Inflammatory macrophage treated with lipopolysaccharide for 1 hour (primary cell): ENCODE measurements around the gene LENG1.

ENCODE experiments used
- DNase-seq, 2 donors: peaks; one replicate each; pipeline ENCODE4 v3.0.0-alpha.2; 2020 to 2022

The LENG1 gene

GRCh38 chr19:54162241-54162805, 2.8 kb upstream of the LENG1 start:
- DNase-seq, result peak; percentile 85 to 91

GRCh38 chr19:54160854-54161253, 1.3 kb upstream of the LENG1 start:
- DNase-seq, result no peak

- no peak for DNase-seq
These were observed 776 bp upstream of the LENG1 start for GRCh38 chr19:54160182-54160811.

- DNase-seq, result peak; percentile 40 to 52
These were observed 639 bp downstream of the LENG1 start for GRCh38 chr19:54158812-54159351.

DNA sequence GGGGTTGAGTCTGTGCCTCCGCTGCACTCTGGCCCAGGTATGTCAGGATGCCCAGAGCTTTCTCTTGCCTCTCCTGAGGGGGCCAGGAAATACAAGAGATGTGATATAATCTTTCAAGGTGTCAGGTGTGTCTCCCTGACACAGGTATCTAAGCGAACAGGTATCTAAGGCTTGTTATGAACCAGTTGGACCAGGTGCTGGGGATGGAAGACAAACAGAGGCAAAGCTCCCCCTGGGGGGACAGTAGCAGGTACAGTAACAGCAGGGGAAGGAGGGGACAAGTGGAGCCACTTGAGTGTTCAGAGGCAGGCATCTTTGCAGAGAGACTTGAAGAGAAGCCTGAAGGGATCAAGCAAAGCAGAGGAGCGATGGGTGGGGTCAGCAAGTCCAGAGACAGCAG, 2.6 kb downstream of the LENG1 start:
- no peak for DNase-seq

DNA sequence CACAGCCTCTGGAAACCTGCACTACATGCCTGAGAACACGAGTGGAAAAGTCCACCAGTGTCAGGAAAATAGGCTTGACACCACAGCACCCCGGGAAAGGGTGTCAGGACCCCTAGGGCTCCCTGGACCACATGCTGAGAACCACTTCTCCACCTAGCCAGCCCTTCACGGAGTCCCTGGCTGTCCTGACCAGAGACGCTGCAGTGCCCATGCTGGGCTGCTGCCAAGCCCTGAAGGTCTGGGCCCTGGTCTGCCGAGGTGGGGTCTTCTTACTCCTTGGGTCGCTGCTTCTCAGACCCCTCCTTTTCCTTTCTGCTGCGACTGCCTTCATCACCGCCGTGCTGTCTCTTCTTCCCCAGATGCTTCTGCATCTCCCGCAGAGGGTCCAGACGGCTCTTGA, 3.0 kb downstream of the LENG1 start:
- DNase-seq, result no peak

GRCh38 chr19:54155694-54156093, 3.8 kb downstream of the LENG1 start:
- no peak for DNase-seq

DNA sequence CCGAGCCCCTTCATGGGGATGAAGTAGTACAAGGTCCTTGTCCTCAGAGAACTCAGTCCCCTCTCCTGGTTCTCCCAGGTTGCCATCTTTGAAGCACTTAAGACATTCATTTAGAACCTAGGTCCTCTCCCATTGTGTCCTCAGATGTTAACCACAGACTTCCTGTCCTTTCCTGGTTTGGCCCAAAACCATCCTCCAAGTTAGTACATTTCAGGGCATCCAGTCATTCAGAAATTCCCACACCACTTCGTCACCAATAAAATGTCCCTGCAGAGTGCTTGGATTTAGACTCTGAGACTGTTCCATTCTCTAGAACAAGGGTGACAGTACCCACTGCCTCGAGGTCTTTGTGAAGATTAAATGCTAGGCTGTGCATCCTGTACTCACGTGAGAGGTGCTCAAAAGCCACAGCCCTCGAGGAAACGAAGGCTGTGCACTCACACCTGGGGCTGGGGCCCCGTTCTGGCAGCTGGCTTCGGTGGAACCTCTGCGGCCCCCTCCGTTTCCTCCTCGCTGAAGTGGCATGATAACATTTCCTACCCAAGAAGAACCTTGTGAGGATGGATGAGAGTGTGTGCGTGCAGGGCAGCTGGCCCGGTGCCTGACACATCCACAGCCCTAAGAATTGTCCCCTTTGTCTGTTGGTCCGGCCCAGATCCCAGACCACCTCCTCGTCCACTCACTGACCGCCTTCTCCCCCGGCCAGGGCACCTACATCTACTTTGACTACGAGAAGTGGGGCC, 4.7 kb downstream of the LENG1 start:
- DNase-seq, result no peak

DNA sequence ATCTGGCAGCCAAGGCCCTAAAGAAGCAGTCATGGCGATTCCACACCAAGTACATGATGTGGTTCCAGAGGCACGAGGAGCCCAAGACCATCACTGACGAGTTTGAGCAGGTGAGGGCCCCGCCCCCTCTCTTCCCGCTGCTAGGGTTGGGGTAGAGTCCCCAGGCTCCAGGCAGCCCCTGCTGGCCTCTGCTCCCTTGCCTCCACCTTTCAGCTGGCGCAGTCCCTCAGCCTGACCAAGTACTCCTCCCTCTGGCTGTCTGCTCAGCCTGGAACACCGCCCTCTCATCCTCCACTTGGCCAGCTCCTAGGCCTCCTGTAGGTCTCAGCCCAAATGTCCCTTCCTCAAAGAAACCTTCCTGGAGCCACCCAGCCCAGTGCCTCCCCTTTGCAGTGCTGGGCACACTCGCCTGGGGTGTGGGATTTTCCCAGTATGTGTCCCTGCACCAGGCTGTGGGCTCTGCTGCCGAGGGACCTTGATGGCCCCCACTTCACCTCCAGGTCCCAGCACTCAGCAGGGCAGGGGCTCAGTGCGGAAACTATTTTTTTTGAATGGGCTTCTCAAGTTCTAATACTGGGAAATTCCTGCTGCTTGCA, 5.7 kb downstream of the LENG1 start:
- no peak for DNase-seq

GRCh38 chr19:54152878-54153524, 6.5 kb downstream of the LENG1 start:
- no peak for DNase-seq

DNA sequence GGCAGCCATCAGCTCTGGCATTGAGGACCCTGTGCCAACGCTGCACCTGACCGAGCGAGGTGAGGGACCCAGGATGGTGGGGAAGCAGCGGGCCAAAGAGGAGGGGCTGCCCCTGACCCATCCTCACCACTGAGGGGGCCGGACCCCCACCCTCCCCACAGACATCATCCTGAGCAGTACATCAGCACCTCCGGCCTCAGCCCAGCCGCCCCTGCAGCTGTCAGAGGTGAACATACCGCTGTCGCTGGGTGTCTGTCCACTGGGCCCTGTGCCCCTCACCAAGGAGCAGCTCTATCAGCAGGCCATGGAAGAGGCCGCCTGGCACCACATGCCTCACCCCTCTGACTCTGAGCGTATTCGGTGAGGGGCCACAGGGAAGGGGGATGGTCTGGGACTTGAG, 7.3 kb downstream of the LENG1 start:
- DNase-seq, result no peak

DNA sequence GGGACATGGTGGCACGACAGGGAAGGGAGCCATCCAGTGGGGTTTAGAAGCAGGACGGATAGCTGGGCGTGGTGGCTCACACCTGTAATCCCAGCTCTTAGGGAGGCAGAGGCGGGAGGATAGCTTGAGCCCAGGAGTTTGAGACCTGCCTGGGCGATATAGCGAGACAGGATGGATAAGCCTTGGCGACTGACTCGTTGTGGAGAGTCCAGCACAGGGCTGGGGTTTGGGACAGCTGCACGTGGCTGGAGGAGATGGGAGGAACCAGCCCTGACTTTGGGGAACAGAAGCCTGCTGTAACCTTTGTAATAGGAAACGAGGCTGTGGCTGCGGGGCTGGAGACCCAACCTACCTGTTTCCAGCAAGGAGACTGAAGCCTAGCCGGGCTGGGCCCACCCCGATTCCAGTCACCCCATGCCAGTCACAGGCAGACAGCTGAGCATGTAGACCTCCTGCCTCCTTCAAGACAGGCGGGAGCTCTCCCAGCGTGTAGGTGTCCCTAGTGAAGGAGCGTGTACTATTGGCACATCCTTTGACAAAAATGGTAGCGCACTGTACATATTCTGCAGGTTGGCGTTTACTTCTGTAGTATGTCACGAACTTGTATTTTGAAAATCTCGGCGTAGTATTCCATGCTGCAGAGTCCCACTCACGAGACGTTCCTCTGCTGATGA, 8.0 kb downstream of the LENG1 start:
- no peak for DNase-seq

GRCh38 chr19:54149021-54149812, 10.3 kb downstream of the LENG1 start:
- no peak for DNase-seq

DNA sequence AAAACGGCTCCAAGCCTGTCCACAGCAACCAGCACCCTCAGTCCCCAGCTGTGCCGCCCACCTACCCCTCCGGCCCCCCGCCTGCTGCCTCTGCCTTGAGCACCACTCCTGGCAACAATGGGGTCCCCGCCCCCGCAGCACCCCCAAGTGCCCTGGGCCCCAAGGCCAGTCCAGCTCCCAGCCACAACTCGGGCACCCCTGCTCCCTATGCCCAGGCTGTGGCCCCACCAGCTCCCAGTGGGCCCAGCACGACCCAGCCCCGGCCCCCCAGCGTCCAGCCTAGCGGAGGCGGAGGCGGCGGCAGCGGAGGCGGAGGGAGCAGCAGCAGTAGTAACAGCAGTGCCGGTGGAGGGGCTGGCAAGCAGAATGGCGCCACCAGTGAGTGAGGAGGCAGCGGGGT, 11.4 kb downstream of the LENG1 start:
- DNase-seq, result no peak

GRCh38 chr19:54147676-54148075, 11.8 kb downstream of the LENG1 start:
- DNase-seq, result no peak

DNA sequence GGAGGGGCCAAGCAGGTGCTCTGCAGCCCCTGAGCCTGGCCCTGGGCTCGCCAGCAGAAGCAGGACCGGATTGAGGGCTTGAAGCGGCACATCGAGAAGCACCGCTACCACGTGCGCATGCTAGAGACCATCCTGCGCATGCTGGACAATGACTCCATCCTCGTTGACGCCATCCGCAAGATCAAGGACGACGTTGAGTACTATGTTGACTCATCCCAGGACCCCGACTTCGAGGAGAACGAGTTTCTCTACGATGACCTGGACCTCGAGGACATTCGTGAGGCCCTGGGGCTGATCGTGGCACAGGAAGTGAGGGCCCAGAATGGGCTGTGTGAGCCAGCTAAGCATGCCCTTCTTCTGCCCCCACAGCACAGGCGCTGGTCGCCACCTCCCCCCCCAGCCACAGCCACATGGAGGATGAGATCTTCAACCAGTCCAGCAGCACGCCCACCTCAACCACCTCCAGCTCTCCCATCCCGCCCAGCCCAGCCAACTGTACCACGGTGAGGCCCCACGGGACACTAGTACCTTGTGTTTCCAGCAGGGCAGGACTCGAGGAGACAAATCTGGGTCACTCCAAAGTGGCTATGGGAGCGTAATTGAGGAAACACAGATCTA, 13.9 kb downstream of the LENG1 start:
- no peak for DNase-seq

DNA sequence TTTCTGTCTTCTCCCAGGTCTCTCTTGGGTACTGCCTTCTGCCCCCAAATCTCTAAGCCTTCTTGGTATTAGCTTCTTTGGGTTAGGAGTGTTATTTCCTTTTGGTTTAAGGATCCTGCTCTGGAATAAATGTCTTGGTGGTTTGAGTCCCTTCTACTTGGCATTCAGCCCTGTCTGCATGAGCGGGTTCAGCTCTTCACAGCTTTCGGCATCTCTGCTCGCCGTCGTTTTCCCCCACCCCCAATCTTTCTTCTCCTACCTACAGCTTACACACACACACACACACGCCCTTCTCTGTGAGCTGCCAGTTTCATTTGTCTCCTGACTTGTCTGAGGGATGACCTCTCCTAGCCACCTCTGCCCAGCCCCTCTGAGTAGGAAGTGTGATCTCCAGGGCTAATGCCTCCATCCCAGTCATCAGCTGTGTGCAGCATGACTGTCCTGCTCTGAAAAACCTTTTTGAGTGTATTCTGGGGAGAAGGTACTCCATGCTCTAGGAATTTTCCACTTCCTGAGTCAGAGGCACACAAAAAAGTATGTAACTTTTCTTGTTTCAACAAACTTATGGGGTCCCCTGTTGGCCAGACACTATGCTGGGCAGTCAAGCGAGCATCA, 17.2 kb downstream of the LENG1 start:
- no peak for DNase-seq

DNA sequence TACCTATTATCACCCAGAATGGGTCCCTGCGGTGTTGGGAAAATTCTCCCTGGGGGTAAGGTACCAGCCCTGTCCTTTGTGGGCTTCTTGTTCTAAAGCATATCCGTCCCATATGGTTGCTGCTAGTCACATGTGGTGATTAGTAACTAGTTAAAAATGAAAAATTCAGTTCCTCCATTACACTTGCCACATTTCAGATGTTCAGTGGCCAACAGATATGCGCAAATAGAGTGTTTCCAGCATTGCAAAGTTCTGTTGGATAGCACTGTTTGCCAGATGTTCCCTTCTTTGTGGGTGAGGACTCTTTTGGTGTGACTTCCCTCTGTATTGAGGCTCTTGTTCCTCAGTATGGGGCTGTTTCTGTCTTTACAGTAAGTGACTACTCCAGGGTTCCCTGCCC, 18.2 kb downstream of the LENG1 start:
- DNase-seq, result peak; percentile 9 to 31

DNA sequence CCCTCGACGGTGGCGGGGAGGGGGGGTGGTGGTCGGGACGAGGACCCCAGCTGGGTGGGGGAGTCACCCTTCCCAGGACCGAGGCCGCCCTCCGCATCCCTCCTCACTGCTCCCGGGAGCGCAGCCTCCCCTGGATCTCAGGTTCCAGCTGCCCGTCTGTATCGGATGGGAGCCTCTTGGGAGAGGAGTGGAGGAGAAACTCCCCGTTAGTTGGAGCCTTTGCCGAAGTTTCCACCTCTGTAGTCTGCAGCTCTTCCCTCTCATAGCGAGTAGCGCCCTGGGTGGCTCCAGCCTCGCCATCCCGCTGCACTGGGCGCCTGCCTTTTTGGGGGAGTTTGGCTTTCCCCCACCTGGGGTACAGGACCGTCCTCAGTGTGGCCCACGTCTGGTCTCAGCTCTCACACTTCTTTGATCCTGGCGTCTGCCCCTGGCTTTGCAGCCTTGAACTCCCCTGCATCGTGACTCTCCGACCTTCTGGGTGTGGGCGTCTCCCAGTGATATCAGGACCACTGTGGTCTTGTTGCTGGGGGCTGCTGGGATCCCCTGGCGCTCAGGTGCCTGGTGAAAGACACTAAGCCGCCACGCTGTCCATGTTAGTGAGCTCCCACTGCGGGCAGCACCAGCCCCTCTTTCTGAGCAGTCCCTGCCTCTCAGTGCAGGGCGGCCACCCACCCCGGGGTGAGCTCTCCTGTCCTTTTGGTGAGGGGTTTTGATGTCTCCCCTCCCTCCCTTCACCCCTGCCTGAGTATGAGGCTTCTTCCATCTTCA, 20.8 kb downstream of the LENG1 start:
- DNase-seq, result no peak
